SU-DHL-6 (cell line): ENCODE measurements around the gene ATG16L1.

ENCODE experiments used
- H2AFZ ChIP-seq: fragments of 200-600 bp; sonication (generic); 2 replicates; pipeline ENCODE4 v1.6.1; 2014; ENCODE audit warnings: low read depth, mild to moderate bottlenecking, moderate library complexity, mixed read lengths, antibody characterized with exemption, low read length; ENCODE audit not compliant: severe bottlenecking
- H3F3A ChIP-seq: fragments of 200-600 bp; shearing (Covaris generic); 2 replicates; pipeline ENCODE4 v1.6.0; 2016; ENCODE audit warnings: antibody characterized with exemption, mild to moderate bottlenecking; ENCODE audit not compliant: insufficient read depth
- H3K27ac ChIP-seq: fragments of 200-600 bp; sonication (generic); 2 replicates; pipeline ENCODE4 v1.5.1; 2016; ENCODE audit warnings: low read depth, mild to moderate bottlenecking, low read length, moderate library complexity, mixed read lengths
- H3K27me3 ChIP-seq: fragments of 200-600 bp; sonication (generic), shearing (Covaris generic); 2 replicates; pipeline ENCODE4 v1.6.0; 2014; ENCODE audit warnings: mild to moderate bottlenecking, low read length
- H3K36me3 ChIP-seq: fragments of 200-600 bp; sonication (generic); 2 replicates; pipeline ENCODE4 v1.6.1; 2014; ENCODE audit warnings: mild to moderate bottlenecking, low read length, mixed read lengths
- H3K4me2 ChIP-seq: fragments of 300-600, 200-600 bp; shearing (Covaris generic), sonication (generic); 2 replicates; pipeline ENCODE4 v1.6.0; 2014; ENCODE audit warnings: low read length, low read depth, mild to moderate bottlenecking; ENCODE audit not compliant: poor library complexity, severe bottlenecking
- H3K4me3 ChIP-seq: fragments of 200-600 bp; sonication (generic); 2 replicates; pipeline ENCODE4 v1.5.1; 2014; ENCODE audit warnings: antibody characterized with exemption, low read length, mild to moderate bottlenecking, mixed read lengths; ENCODE audit not compliant: insufficient read depth, poor library complexity, severe bottlenecking
- H3K79me2 ChIP-seq: fragments of 200-600 bp; sonication (generic); 2 replicates; pipeline ENCODE4 v1.6.1; 2014; ENCODE audit warnings: mild to moderate bottlenecking, low read length, moderate library complexity; ENCODE audit not compliant: insufficient read depth
- H3K9ac ChIP-seq: fragments of 200-600 bp; sonication (generic); 2 replicates; pipeline ENCODE4 v1.7.0; 2014; ENCODE audit warnings: mild to moderate bottlenecking, low read length
- H3K9me2 ChIP-seq: fragments of 200-600 bp; sonication (generic); replicated peaks from 2 replicates; pipeline ENCODE4 v1.6.1; 2014; ENCODE audit warnings: low read length; ENCODE audit not compliant: insufficient read depth
- H3K9me3 ChIP-seq: fragments of 200-600 bp; sonication (generic); 2 replicates; pipeline ENCODE4 v1.6.1; 2014; ENCODE audit warnings: low read length, mixed read lengths; ENCODE audit not compliant: insufficient read depth
- H4K20me1 ChIP-seq: fragments of 200-600 bp; sonication (generic); 2 replicates; pipeline ENCODE4 v1.6.1; 2014; ENCODE audit warnings: low read depth, mild to moderate bottlenecking, antibody characterized with exemption, low read length, moderate library complexity, mixed read lengths
- EZH2phosphoT487 ChIP-seq: fragments of 200-600 bp; sonication (generic), shearing (Covaris generic); conservative IDR thresholded peaks from 2 replicates; pipeline ENCODE4 v1.6.1; 2018; ENCODE audit warnings: mild to moderate bottlenecking, antibody characterized with exemption, low read length, moderate library complexity, mixed read lengths
- TF ChIP-seq, protein P1 (sequence below): fragments of 200-600 bp; sonication (generic); IDR thresholded peaks from one replicate; pipeline ENCODE4 v1.5.1; 2017; ENCODE audit warnings: antibody characterized with exemption, mild to moderate bottlenecking, low read length, moderate library complexity; ENCODE audit not compliant: insufficient read depth, poor library complexity, severe bottlenecking

ATG16L1 gene

DNA sequence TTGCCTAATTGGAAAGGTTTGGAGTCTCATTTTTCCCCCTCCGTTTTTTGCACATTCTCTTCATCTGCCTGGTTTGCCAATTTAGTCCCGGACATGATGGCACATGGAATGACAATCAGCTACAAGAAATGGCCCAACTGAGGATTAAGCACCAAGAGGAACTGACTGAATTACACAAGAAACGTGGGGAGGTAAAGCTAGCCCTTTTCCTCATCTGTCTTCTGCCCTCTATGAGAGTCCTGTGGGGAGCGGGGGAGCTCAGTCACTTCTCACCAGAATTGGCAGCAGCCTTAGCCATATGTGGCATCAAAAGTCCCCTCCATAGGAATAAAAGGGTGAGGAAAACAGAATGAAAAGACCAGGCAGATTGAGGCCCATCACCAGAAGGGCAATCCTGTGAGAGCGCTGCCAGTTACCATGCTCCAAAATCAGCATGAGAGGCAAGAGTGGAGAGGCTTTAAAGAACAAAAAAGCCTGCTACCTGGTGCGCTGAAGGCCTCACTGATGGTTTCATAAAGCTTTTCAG is 11.6 kb downstream of the ATG16L1 start:
- Histone ChIP-seq H2AFZ (no peak overlapping the region), H3K4me3 (no peak overlapping the region), H3K27me3 (no peaks in the 10 kb centered on the region), H3K27ac (no peak overlapping the region), H4K20me1 (no peaks in the 10 kb centered on the region; the same call in 1 of the 2 replicates), H3K4me2 (no peak overlapping the region), H3K9ac (no peak overlapping the region), H3K36me3 (peaks cover 16% of the 10 kb centered on the region; the same call in 1 of the 2 replicates), H3K9me3 (no peaks in the 10 kb centered on the region), H3F3A (no peaks in the 10 kb centered on the region), H3K79me2 (peaks cover 22% of the 10 kb centered on the region), H3K9me2 (no peaks in the 10 kb centered on the region)
- TF ChIP-seq EZH2phosphoT487 = no peak
- TF ChIP-seq, protein P1, sequence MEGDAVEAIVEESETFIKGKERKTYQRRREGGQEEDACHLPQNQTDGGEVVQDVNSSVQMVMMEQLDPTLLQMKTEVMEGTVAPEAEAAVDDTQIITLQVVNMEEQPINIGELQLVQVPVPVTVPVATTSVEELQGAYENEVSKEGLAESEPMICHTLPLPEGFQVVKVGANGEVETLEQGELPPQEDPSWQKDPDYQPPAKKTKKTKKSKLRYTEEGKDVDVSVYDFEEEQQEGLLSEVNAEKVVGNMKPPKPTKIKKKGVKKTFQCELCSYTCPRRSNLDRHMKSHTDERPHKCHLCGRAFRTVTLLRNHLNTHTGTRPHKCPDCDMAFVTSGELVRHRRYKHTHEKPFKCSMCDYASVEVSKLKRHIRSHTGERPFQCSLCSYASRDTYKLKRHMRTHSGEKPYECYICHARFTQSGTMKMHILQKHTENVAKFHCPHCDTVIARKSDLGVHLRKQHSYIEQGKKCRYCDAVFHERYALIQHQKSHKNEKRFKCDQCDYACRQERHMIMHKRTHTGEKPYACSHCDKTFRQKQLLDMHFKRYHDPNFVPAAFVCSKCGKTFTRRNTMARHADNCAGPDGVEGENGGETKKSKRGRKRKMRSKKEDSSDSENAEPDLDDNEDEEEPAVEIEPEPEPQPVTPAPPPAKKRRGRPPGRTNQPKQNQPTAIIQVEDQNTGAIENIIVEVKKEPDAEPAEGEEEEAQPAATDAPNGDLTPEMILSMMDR = no peak

- no peaks in the 10 kb centered on the region for H3K27me3 ChIP-seq
- peaks cover 6% of the 10 kb centered on the region; the same call in 1 of the 2 replicates for H3K79me2 ChIP-seq
- no peaks in the 10 kb centered on the region for H4K20me1 ChIP-seq
- no peaks in the 10 kb centered on the region for H3K9me3 ChIP-seq
- TF ChIP-seq EZH2phosphoT487 = no peak
- TF ChIP-seq, protein P1 = no peak
- H3K9ac ChIP-seq = no peak overlapping the region
- H3K27ac ChIP-seq = no peak overlapping the region
- no peaks in the 10 kb centered on the region for H3K9me2 ChIP-seq
- H2AFZ ChIP-seq = no peak overlapping the region
- no peak overlapping the region for H3K4me2 ChIP-seq
- 0 out of 2 replicates have a peak, but pooled peaks cover 2% of the 10 kb centered on the region for H3F3A ChIP-seq
- H3K36me3 ChIP-seq = peaks cover 21% of the 10 kb centered on the region; the same call in 1 of the 2 replicates
- H3K4me3 ChIP-seq = no peak overlapping the region
These were observed 13.2 kb downstream of the ATG16L1 start for GRCh38 chr2:233264667-233265066.

GRCh38 chr2:233265899-233266431 is 14.5 kb downstream of the ATG16L1 start:
- Histone ChIP-seq H3K79me2 (peaks cover 5% of the 10 kb centered on the region; the same call in 1 of the 2 replicates), H3K9me3 (no peaks in the 10 kb centered on the region), H3K9me2 (no peaks in the 10 kb centered on the region), H4K20me1 (no peaks in the 10 kb centered on the region), H3F3A (0 out of 2 replicates have a peak, but pooled peaks cover 2% of the 10 kb centered on the region), H3K27ac (no peak overlapping the region), H3K36me3 (peaks cover 25% of the 10 kb centered on the region; the same call in 1 of the 2 replicates), H3K27me3 (no peaks in the 10 kb centered on the region), H2AFZ (no peak overlapping the region), H3K4me2 (no peak overlapping the region), H3K9ac (no peak overlapping the region), H3K4me3 (no peak overlapping the region)
- TF ChIP-seq, protein P1 = no peak
- no peak for TF ChIP-seq EZH2phosphoT487
